HepG2 (cell line): Measurements from ENCODE around the gene PLA2G4A. TPM values are rescaled to one million over a fixed set of nuclear protein-coding genes. Genes with fewer than 3 reads are reported as not detected.

Source experiments
- ATAC-seq: fragments of 200-7000 bp; cut with Tn5 transposase; 3 replicates; pipeline ENCODE4 v1.9.1; 2020; ENCODE audit warnings: mild to moderate bottlenecking, moderate library complexity
- BruUV-seq: library from RNA; stranded (reverse); fragments of 400-500 nt; replicated peaks from 2 replicates; lab custom pipeline; 2021; lab: Mats Ljungman, UMichigan
- CTCF ChIA-PET: fragments of 300-600 bp; formaldehyde crosslinking; extraction: SDS; loops from one replicate; lab custom pipeline; 2021; ENCODE audit warnings: low total read pairs, inconsistent platforms, low intra/inter-chr PET ratio; lab: Yijun Ruan, JAX
- POLR2A ChIA-PET: fragments of 350-600 bp; sonication (Branson Sonifier 250); formaldehyde crosslinking; loops from one replicate; lab custom pipeline; 2020; ENCODE audit warnings: antibody characterized with exemption, inconsistent platforms; lab: Yijun Ruan, JAX
- DNase-seq: peaks from one replicate; pipeline ENCODE4 v3.0.0-alpha.2; 2015; ENCODE audit warnings: low spot score
- FAIRE-seq: peaks from 3 replicates; lab custom pipeline; 2011; peaks lifted over from hg19 to GRCh38; lab: Jason Lieb, UNC
- H2AFZ ChIP-seq: one replicate; pipeline ENCODE4 v1.6.1; 2011; ENCODE audit warnings: low read length, inconsistent platforms
- H3K27ac ChIP-seq: fragments of 300-600 bp; 3 replicates; pipeline ENCODE4 v1.8.0; 2011; ENCODE audit warnings: mixed run types, mild to moderate bottlenecking, mixed read lengths, low read length, inconsistent platforms; ENCODE audit not compliant: insufficient read depth; ENCODE audit errors: extremely low read length
- H3K27me3 ChIP-seq, 2 experiments: fragments of 200-600 bp in 1 of 2; 2 replicates in 1 of 2; 3 replicates in 1 of 2; pipeline versions ENCODE4 v1.6.0 to v1.8.0; 2011; ENCODE audit warnings: low read length in 2 of 2, mild to moderate bottlenecking in 2 of 2, moderate library complexity in 2 of 2, inconsistent platforms in 1 of 2; ENCODE audit not compliant: insufficient read depth in 2 of 2, control insufficient read depth in 1 of 2
- H3K36me3 ChIP-seq, 2 experiments: fragments of 200-600 bp in 1 of 2; replicated peaks in 1 of 2; 2 replicates in 1 of 2; 3 replicates in 1 of 2; pipeline versions ENCODE4 v1.5.1 to v1.8.0; 2011; ENCODE audit warnings: low read length in 2 of 2, inconsistent platforms in 1 of 2; ENCODE audit not compliant: insufficient read depth in 2 of 2, control insufficient read depth in 1 of 2
- H3K4me1 ChIP-seq: 2 replicates; pipeline ENCODE4 v1.5.1; 2012; ENCODE audit warnings: low read length, inconsistent platforms; ENCODE audit not compliant: insufficient read depth
- H3K4me2 ChIP-seq: 2 replicates; pipeline ENCODE4 v1.6.0; 2011; ENCODE audit warnings: low read depth, low read length, inconsistent platforms
- H3K4me3 ChIP-seq, 3 experiments: fragments of 200-600 bp in 1 of 3; sonication (generic), shearing (Covaris generic) in 1 of 3; replicated peaks in 1 of 3; 2 replicates each; pipeline ENCODE4 v1.5.1; 2011 to 2016; ENCODE audit warnings: low read length in 3 of 3, inconsistent platforms in 2 of 3, low read depth in 2 of 3, mild to moderate bottlenecking in 2 of 3, control low read depth in 1 of 3, mixed read lengths in 1 of 3; ENCODE audit not compliant: insufficient read depth in 1 of 3
- H3K79me2 ChIP-seq: one replicate; pipeline ENCODE4 v1.6.1; 2011; ENCODE audit warnings: low read length, inconsistent platforms; ENCODE audit not compliant: insufficient read depth
- H3K9ac ChIP-seq: 2 replicates; pipeline ENCODE4 v1.6.0; 2011; ENCODE audit warnings: mild to moderate bottlenecking, low read depth, low read length, inconsistent platforms; ENCODE audit not compliant: insufficient read depth
- H3K9me3 ChIP-seq: 2 replicates; pipeline ENCODE4 v1.5.1; 2012; ENCODE audit warnings: mild to moderate bottlenecking, low read length
- H4K20me1 ChIP-seq: 2 replicates; pipeline ENCODE4 v1.6.0; 2011; ENCODE audit warnings: inconsistent platforms, mild to moderate bottlenecking, low read length, moderate library complexity; ENCODE audit not compliant: insufficient read depth
- ARID3A ChIP-seq: IDR thresholded peaks from 2 replicates; pipeline ENCODE4 v1.6.1; 2012; ENCODE audit warnings: low read depth, low read length, improper control_type of control experiment
- ARNT2 ChIP-seq: sonication (generic); formaldehyde crosslinking; IDR thresholded peaks from 2 replicates; pipeline ENCODE4 v1.8.0; 2022; ENCODE audit warnings: mild to moderate bottlenecking, low read depth, missing genetic modification reagents, moderate library complexity
- EEA1 ChIP-seq: sonication (generic); formaldehyde crosslinking; IDR thresholded peaks from 2 replicates; pipeline ENCODE4 v1.5.1; 2020; ENCODE audit warnings: mild to moderate bottlenecking, missing genetic modification reagents, borderline replicate concordance
- EED ChIP-seq: sonication (generic); formaldehyde crosslinking; IDR thresholded peaks from 2 replicates; pipeline ENCODE4 v1.5.0; 2020; ENCODE audit warnings: mild to moderate bottlenecking, missing genetic modification reagents
- FLYWCH1 ChIP-seq: sonication (generic); formaldehyde crosslinking; IDR thresholded peaks from 2 replicates; pipeline ENCODE4 v1.8.1; 2023; ENCODE audit warnings: mild to moderate bottlenecking, missing genetic modification reagents
- GABPB1 ChIP-seq: IDR thresholded peaks from 2 replicates; pipeline ENCODE4 v1.6.1; 2016; ENCODE audit warnings: mild to moderate bottlenecking, missing genetic modification reagents, moderate library complexity, missing compliant biosample characterization
- HDAC1 ChIP-seq: sonication (generic); formaldehyde crosslinking; IDR thresholded peaks from 2 replicates; pipeline ENCODE4 v1.5.1; 2020; ENCODE audit warnings: mild to moderate bottlenecking, missing genetic modification reagents
- KMT2B ChIP-seq: IDR thresholded peaks from 2 replicates; pipeline ENCODE4 v1.6.1; 2016; ENCODE audit warnings: missing genetic modification reagents, missing compliant biosample characterization
- MXD1 ChIP-seq: sonication (generic); formaldehyde crosslinking; IDR thresholded peaks from 2 replicates; pipeline ENCODE4 v1.4.0; 2020; ENCODE audit warnings: mild to moderate bottlenecking, missing genetic modification reagents
- SRY ChIP-seq: sonication (generic); formaldehyde crosslinking; IDR thresholded peaks from 2 replicates; pipeline ENCODE4 v1.8.0; 2022; ENCODE audit warnings: mild to moderate bottlenecking, missing genetic modification reagents
- ZNF296 ChIP-seq: sonication (generic); formaldehyde crosslinking; conservative IDR thresholded peaks from 2 replicates; pipeline ENCODE4 v1.5.0; 2020; ENCODE audit warnings: mild to moderate bottlenecking, missing genetic modification reagents
- ZNF609 ChIP-seq: sonication (generic); formaldehyde crosslinking; IDR thresholded peaks from 2 replicates; pipeline ENCODE4 v1.4.0; 2020; ENCODE audit warnings: mild to moderate bottlenecking, missing genetic modification reagents, borderline replicate concordance
- ZNF674 ChIP-seq: sonication (generic); formaldehyde crosslinking; IDR thresholded peaks from 2 replicates; pipeline ENCODE4 v1.5.0; 2020; ENCODE audit warnings: low read depth, mild to moderate bottlenecking, missing genetic modification reagents
- WGBS: methylation state at CpG from one replicate; pipeline ENCODE4 v1.1.6; 2017; ENCODE audit warnings: low lambda C conversion rate; 5-methylcytosine and 5-hydroxymethylcytosine counted together
- in situ Hi-C: cut with HindIII; loops from 2 replicates; pipeline ENCODE4 v1.10.0; 2017; ENCODE audit warnings: low pct_unique_long_range_greater_than_20kb; ENCODE audit not compliant: extremely low pct_ligation_motif_present
- intact Hi-C: fragments of 100-400 bp; cut with micrococcal nuclease; formaldehyde crosslinking; loops from one replicate; pipeline ENCODE4 v1.10.0; 2022; ENCODE audit not compliant: unreplicated experiment
- polyA plus RNA-seq, 8 experiments: library from polyadenylated mRNA; depleted of rRNA in 3 of 8; stranded (reverse) in 7 of 8; unstranded in 1 of 8; fragments of >200 nt; fragmentation: Illumina TruSeq in 4 of 8; extraction: Trizol in 4 of 8; gene quantifications; 2 replicates each; pipeline versions ENCODE4 v1.2.1 to v1.2.3, GENCODE V29; 2011 to 2016; ENCODE audit warnings: low read depth in 4 of 8, missing spikeins in 1 of 8, mixed read lengths in 1 of 8; ENCODE audit not compliant: insufficient read depth in 1 of 8
- total RNA-seq, 5 experiments: library from RNA; depleted of rRNA; stranded (reverse); fragments of >200 nt; fragmentation: Illumina TruSeq; extraction: Trizol; gene quantifications; 2 replicates each; pipeline ENCODE4 v1.2.3, GENCODE V29; 2016; ENCODE audit warnings: low read depth in 1 of 5

The PLA2G4A gene
- total and polyA plus RNA-seq, 2 of the 13 experiments (the other 11 are each of a cell fraction or from before 2014, with no cell fraction given): not detected

- H3K27me3 ChIP-seq: no peaks in the 10 kb centered on the region
- no peak overlapping the region for H3K9ac ChIP-seq
- FAIRE-seq (no peak), ATAC-seq (no peak), DNase-seq (no peak)
- H3K36me3 ChIP-seq: no peaks in the 10 kb centered on the region
- H3K9me3 ChIP-seq: no peaks in the 10 kb centered on the region
- H4K20me1 ChIP-seq: no peaks in the 10 kb centered on the region
- no TSS peak for BruUV-seq
- ChIA-PET POLR2A (no interaction called here), CTCF (no interaction called here)
- no peak overlapping the region for H3K4me3 ChIP-seq
- no peaks in the 10 kb centered on the region for H3K4me1 ChIP-seq
- 0% methylated on average over 1 of the region's 1 CpG for WGBS
- no peak for TF ChIP-seq ARNT2 (CRISPR knock-in tag)
- no peak for TF ChIP-seq GABPB1 (CRISPR knock-in tag)
- H2AFZ ChIP-seq: no peak overlapping the region
- H3K79me2 ChIP-seq: no peaks in the 10 kb centered on the region
- H3K27ac ChIP-seq: no peak overlapping the region
- intact Hi-C loops (no loop called here), in situ Hi-C loops (no loop called here)
- no peak overlapping the region for H3K4me2 ChIP-seq
Observed at GRCh38 chr1:186864296-186864695, 35.5 kb downstream of the PLA2G4A start.

GRCh38 chr1:186865253-186865652, 36.5 kb downstream of the PLA2G4A start:
- Histone ChIP-seq H3K9ac (no peak overlapping the region), H2AFZ (no peak overlapping the region), H3K4me1 (no peaks in the 10 kb centered on the region), H3K27me3 (no peaks in the 10 kb centered on the region), H3K9me3 (no peaks in the 10 kb centered on the region), H3K4me3 (no peak overlapping the region), H4K20me1 (no peaks in the 10 kb centered on the region), H3K27ac (no peak overlapping the region), H3K4me2 (no peak overlapping the region), H3K79me2 (no peaks in the 10 kb centered on the region), H3K36me3 (no peaks in the 10 kb centered on the region)
- DNase-seq (no peak), FAIRE-seq (no peak), ATAC-seq (no peak)
- WGBS: 8% methylated on average over 1 of the region's 1 CpG
- in situ Hi-C loops: no loop called here
- ChIA-PET CTCF (no interaction called here), POLR2A (no interaction called here)
- BruUV-seq: no TSS peak
- intact Hi-C loops: no loop called here
- TF ChIP-seq ZNF609 (CRISPR knock-in tag) (no peak), KMT2B (CRISPR knock-in tag) (no peak), ZNF296 (no peak), EEA1 (CRISPR knock-in tag) (no peak), FLYWCH1 (CRISPR knock-in tag) (no peak), ZNF674 (CRISPR knock-in tag) (no peak), ARID3A (no peak), MXD1 (CRISPR knock-in tag) (no peak), SRY (CRISPR knock-in tag) (no peak), EED (CRISPR knock-in tag) (no peak), HDAC1 (CRISPR knock-in tag) (no peak)
